Adrenal gland (tissue), 5 donors: ENCODE results near the gene ZNF138.

Experiments
- POLR2A ChIP-seq, 2 donors: fragments of 450-650 bp; IDR thresholded peaks; one replicate each; pipeline ENCODE4 v1.6.1; 2017; ENCODE audit warnings: antibody characterized with exemption in 2 of 2, mild to moderate bottlenecking in 2 of 2, moderate library complexity in 1 of 2
- TF ChIP-seq, protein P1 (sequence below), 6 experiments: fragments of 450-650 bp in 4 of 6; fragments of 200-600 bp in 2 of 6; sonication (generic) in 1 of 6; IDR thresholded peaks; 1 replicate in 5 of 6; 2 replicates in 1 of 6; pipeline versions ENCODE4 v1.5.1 to v1.8.0; 2016 to 2021; ENCODE audit warnings: antibody characterized with exemption in 6 of 6, mild to moderate bottlenecking in 2 of 6, moderate library complexity in 1 of 6
- donor health status: DM: no; HTN: no; CAD: no.

DNA sequence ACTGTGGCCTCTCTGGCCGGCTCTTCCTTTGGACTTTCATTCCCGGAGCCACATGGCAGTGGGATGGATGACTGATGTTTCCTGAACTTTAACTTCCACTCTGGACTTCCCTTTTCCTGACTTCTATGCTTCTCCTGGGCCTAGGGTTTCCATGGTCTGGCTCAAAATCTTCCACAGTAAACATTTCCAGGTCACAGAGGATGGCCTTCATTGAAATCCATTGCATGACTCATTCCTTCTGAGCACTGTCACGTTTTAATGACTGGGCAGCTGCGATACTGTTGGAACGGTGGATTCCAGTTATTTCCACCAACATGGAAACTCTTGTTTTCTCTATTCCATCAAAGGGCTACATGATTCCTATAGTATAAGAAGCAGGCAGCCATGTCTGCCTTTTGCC, 84.5 kb downstream of the ZNF138 start:
- TF ChIP-seq, protein P1, sequence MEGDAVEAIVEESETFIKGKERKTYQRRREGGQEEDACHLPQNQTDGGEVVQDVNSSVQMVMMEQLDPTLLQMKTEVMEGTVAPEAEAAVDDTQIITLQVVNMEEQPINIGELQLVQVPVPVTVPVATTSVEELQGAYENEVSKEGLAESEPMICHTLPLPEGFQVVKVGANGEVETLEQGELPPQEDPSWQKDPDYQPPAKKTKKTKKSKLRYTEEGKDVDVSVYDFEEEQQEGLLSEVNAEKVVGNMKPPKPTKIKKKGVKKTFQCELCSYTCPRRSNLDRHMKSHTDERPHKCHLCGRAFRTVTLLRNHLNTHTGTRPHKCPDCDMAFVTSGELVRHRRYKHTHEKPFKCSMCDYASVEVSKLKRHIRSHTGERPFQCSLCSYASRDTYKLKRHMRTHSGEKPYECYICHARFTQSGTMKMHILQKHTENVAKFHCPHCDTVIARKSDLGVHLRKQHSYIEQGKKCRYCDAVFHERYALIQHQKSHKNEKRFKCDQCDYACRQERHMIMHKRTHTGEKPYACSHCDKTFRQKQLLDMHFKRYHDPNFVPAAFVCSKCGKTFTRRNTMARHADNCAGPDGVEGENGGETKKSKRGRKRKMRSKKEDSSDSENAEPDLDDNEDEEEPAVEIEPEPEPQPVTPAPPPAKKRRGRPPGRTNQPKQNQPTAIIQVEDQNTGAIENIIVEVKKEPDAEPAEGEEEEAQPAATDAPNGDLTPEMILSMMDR (IDR thresholded peaks at IDR 0.05): no peak
- TF ChIP-seq POLR2A (IDR thresholded peaks at IDR 0.05): no peak
